G401 (cell line): ENCODE results near the gene RNF186. TPM values are rescaled to one million over a fixed set of nuclear protein-coding genes. Genes with fewer than 3 reads are reported as not detected.
"Not testable (repeated sequence)": the region's sequence is repeated elsewhere in the genome, so short reads cannot be mapped to it uniquely, and the experiment has no call there.

ENCODE experiments used
- DNase-seq: peaks from one replicate; pipeline ENCODE4 v3.0.0-alpha.2; 2015; ENCODE audit warnings: low spot score
- in situ Hi-C: cut with HindIII; loops from 2 replicates; pipeline ENCODE4 v1.10.0; 2016; ENCODE audit warnings: low sequenced_read_pairs, mixed read lengths
- total RNA-seq: library from RNA; depleted of rRNA; stranded (reverse); fragments of >200 nt; shearing (Covaris generic); gene quantifications from 2 replicates; pipeline ENCODE4 v1.2.3, GENCODE V29; 2014; rRNA removed

The RNF186 gene, protein sequence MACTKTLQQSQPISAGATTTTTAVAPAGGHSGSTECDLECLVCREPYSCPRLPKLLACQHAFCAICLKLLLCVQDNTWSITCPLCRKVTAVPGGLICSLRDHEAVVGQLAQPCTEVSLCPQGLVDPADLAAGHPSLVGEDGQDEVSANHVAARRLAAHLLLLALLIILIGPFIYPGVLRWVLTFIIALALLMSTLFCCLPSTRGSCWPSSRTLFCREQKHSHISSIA
- total RNA-seq = not detected in 2 replicates

DNA sequence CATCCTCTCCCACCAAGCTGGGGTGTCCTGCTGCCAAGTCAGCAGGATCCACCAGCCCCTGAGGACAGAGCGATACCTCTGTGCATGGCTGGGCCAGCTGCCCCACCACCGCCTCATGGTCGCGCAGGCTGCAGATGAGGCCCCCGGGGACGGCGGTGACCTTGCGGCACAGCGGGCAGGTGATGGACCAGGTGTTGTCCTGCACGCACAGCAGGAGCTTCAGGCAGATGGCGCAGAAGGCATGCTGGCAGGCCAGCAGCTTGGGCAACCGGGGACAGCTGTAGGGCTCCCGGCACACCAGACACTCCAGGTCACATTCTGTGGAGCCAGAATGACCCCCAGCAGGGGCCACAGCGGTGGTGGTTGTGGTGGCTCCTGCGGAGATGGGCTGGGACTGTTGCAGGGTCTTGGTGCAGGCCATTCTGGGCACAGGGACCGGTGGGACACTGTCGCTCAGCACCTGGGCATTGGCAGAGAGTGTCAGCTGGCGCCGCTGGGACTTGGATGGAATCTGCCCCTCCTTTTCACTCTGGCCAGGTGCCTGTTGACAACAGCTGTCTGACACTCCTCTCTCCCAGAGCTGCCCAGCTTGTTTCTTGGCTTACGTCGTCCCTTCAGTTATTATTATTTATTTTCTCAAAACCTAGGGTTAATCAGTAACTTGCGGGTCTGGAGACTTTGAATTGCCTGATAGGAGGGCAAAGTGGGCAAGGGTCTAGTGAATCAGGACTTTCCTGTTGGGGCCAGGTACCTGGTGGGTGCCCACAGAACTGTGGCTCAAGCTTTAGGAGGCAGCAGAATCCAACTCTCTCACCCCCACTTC is at the start of gene RNF186:
RNF186 (minus strand) TSS at position 603 of the 823 bp plus-strand sequence; CDS start at position 421, 182 bp downstream.
- in situ Hi-C loops = no loop called here

DNA sequence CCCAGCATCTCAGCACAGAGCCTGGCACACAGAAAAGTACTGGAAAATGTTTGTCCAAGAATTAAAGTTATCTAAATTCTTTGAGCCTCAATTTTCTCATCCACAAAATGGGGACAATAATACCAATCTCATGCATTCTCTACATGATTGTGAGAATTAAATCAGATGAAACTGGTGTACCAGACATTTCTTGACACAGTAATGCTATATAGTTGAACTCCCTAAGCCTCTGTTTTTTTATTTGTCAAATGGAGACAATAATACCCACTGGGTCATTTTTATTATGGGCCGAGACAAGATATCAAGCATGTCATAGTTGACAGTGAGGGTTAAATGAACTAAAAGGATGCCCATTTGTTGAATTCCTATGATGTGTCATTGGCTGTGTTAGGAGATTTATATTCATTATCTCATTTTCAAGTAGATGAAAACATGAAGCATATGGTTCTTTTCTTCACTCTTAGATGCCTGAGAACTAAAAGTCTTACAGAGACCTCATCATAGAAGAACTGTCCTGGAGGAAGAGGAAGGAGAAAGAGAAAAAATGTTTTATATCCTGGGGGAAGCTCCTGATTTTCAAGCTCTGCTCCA is 49.6 kb upstream of the RNF186 start:
- in situ Hi-C loops = no loop called here
- DNase-seq = no peak

More for the DNA sequence above, at the start of gene RNF186:
- no peak for DNase-seq

DNA sequence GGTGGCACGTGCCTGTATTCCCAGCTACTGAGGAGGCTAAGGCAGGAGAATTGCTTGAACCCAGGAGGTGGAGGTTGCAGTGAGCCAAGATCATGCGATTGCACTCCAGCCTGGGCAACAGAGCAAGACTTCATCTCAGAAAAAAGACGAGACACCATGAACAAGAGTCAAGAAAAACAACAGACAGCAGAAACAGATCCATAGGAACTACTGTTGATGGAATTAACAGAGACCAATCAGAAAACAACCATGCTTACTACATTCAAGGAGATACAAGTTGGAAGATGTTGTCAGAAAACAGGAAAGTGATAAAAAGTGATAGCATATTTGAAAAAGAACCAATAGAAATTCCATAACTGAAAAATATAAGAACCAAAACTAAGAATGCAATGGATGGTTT is 47.9 kb upstream of the RNF186 start:
- no peak for DNase-seq
- in situ Hi-C loops = no loop called here

DNA sequence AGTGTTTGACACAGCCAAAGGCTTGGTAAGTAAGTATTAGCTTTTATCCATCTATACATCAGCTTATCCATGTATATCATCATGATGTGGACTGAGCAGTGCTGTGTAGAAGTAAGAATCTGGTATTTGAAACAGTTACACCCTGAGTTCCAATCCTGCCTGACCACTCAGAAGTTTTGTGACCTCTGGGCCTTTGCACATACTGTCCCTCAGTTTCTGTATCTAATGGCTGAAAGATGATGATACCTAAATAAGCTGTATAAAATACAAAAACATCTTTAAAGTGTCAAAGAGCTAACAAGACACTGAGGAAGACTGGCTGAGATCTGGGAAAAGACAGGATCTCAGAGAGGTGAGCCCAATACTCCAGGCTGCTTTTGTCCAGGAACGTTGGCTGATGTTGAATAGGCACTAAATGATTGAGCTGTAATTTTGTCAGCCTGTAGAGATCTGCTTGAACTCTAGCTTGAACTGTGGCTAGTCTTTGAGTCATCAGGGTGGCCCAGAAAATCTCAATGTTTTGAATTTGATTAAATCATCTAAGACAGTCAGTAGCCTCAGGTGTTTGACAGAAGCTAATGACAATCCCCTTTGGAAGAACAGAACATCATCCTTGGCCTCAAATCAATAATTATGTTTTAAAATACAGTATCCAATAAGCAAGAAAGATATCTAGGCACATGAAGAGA is 46.9 kb upstream of the RNF186 start:
- DNase-seq = no peak
- in situ Hi-C loops = no loop called here

DNA sequence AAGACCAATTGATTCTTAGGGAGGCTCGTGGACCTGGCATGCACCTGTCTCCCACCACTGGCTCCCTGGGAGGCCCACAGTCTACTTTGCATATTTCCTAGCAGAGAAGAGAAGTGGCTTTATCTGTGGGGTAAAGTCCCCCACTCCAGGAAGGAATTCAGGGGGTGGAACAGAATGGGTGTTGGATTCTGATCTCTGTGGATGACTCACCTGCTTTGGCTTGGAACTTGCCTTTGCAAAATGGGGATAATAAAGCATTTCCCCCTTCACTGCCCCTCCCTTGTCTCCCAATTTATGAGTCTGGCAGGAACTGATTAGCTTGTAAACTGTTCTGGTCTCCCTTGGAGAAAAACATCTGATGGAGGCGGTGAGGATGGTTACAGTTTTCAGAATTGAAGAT is 46.0 kb upstream of the RNF186 start:
- in situ Hi-C loops = no loop called here
- no peak for DNase-seq

DNA sequence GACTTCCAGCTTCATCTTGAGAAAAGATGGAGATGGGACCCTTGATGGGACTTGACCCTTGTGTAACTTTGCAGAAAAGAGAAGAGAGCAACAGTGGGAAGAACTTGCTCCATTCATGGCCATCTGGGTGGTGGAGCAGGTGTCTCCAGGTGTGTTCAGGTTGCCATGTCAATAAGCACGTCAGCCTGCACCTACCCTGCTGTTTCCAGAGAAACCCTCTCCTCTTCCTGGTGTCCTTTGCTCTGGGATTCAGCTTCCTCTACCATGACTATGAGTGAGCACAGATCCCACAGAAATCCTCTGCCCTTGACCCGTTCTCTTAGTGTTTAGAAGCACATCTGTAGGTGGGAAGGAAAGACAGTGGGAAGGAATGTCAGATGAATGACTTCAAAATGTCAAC is 45.3 kb upstream of the RNF186 start:
- in situ Hi-C loops = no loop called here
- no peak for DNase-seq

DNA sequence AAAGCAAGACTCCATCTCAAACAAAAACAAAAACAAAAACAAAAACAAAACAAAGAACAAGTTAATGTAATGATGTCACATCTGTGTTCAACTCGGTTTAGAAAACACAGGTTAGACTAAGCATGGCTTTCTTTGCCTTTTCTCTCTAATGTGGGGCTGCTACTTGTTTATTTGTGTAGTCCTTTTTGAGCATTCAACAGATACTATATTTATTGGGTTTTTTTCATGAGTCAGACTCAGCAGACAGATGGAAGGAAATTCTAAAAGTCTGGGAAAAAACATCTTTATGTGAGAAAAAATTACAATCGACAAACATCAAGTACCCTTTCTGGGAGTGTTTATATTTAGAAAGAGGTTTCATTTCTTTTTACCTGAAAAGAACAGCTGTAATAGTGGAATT is 44.8 kb upstream of the RNF186 start:
- in situ Hi-C loops = no loop called here
- no peak for DNase-seq

DNA sequence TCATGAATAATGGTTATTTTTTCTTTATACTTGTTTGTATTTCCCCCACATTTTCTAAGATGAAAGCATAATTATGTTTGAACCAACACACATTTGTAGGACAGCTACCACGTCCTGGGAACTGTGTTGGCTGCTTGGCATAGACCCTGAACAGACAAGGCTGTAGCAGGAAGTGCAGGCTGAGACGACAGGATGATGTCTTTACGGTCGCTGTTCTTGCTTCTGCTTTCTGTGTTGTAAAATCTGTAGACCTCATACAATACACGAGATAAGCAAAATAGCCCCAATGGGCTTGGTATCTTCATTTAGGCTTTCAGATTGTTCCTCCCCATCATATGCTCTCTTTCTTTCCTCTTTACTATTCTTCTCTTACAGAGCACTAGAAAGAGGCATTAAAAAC is 43.8 kb upstream of the RNF186 start:
- in situ Hi-C loops = no loop called here
- no peak for DNase-seq

DNA sequence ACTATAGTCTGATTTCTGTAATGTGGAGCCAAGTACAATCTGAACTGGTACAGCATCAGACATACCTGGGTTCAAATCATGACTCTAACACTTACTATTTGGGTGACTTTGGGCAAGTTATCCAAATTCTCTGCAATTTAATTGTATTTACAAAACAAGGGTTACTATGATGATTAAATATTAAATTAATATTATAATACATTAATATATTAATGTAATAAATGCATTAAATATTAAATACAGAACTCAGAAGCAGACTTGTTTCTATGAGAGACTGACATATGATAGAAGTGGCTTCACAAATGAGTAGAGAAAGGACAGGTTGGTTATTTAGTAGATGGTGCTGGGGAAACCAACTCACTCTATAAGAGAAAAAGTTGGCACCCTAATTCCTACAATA is 39.8 kb upstream of the RNF186 start:
- in situ Hi-C loops = no loop called here
- no peak for DNase-seq

DNA sequence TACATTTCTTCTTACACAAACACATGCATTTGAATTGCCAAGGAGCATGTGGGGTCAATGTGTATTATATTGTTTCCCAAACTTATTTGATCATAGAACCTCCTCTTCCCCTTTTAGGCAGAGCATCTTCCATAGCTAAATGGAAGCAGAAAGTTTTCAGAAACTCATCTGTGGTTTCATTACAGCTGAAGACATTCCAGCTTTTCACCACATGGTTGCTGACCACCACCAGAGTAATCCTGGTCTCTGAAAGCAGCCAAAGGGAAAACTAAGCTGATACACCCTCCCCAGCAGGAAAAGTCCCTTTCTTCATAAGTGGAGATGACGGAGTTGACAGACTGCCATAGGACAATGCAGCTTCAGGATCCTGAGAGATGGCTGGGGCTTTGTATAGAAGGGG is 37.0 kb upstream of the RNF186 start:
- in situ Hi-C loops = no loop called here
- DNase-seq = no peak

DNA sequence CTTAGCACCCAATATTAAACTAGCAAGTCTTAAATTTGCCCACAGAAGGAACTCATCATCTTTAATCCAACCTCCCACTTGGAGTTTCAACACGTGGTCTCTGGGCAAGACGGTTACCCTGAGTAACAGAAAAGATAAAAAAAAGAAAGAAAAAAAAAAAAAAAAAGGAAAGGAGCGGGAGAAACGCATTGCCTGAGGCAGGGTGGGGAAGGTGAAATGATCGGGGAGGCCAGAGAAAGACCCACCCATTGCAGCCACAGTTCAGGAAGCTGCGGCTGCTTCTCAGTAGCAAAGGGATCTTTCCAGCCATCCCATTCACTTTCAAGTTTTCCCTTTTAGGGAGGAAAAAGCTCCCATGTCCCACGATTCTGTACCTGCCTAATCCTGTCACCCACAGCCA is 35.1 kb upstream of the RNF186 start:
- no peak for DNase-seq
- in situ Hi-C loops = no loop called here

DNA sequence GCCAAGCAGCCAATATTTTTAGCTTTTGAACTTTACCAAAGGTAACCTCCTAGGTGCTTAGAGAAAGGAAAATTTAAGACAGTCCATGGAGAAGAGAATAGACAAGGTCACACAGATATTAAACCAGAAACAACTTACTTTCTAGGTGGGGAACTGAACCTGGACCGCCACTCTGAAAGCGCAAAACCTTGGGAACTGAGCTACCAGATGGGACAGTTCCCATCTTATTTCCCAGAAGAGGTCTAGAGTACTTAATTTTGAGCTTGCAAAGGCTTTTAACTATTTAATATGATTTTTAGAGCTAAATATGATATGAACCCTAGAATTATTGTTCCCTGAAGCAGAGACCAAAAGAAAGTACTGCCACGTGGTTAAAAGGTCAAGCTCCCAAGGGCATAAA is 34.2 kb upstream of the RNF186 start:
- in situ Hi-C loops, DNase-seq: not testable (repeated sequence)

DNA sequence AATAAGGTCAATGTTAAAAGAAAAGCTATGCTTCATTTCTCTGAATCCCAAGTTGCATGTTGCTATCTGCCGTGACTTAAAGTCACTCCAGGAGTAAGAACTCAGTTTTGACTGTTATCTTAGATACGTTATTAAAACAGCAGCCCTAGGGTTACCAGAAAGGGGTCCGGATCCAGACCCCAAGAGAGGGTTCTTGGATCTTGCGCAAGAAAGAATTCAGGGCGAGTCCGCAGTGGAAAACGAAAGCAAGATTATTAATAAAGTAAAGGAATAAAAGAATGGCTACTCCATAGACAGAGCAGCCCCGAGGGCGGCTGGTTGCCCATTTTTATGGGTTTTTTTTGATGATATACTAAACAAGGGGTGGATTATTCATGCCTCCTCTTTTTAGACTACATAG is 32.3 kb upstream of the RNF186 start:
- in situ Hi-C loops, DNase-seq: not testable (repeated sequence)

DNA sequence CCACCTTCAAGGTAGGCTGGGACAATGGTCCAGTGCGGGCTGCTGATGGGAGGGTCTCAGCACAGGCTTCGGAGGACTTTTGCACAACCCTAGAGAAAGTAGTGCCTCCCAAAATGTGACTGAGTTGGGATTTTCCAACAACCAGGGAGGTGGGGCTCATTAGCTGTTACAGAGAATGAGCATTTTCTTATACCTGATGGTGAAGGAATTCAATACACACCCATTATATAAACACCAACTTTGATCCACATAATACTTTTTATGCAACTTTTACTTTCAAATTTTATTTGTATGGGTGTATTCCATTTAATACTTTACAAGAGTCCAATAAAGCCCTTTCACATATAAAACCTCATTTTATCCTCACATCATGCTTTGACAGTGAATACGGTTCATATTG is 31.3 kb upstream of the RNF186 start:
- in situ Hi-C loops = no loop called here
- no peak for DNase-seq

DNA sequence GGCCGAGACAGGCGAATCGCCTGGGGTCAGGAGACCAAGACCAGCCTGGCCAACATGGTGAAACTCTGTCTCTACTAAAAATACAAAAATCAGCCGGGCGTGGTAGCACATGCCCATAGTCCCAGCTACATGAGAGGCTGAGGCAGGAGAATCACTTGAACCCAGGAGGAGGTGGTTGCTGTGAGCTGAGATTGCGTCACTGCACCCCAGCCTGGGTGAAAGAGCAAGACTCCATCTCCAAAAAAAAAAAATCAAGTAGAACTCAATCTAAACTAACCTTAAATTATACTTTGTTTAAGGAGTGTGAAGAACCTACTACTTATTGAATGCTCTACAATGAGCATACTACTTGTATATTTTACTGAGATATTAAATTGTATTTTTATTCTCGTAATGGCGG is 30.5 kb upstream of the RNF186 start:
- in situ Hi-C loops = no loop called here

DNA sequence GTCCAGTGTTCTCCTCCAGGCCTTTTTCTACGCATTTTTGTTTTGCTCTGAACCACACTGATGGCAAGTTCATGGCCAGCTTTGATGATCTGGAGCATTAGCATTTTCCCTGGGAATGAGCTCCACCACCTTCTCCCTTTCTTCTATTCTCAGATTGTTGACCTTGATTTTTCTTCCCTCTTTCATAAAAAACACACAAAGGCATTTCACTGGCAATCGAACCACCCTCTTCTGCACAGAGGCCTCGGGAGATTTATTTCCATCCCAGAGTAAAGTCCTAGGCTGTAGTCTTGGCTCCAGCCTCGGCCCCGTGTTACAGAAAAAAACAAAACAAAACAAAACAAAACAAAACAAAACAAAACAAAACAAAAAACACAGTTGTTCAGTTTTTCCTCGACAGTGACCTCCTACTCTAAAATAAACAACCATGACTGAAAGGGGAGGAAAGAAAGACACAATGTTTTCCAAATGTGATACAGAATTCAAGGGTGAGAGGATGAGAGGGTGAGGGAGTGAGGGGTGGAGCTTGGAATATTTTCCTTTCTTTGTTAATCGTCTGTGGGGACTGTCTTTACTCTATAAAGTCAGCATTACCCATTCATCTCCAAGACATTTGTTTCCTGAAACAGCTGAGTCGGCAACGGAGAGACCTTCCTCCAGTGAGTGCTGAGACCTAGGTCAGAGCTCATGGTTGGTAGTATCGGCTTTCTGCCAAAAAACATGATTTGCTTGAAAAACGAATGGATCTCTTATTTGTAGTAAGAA is 29.8 kb upstream of the RNF186 start:
- DNase-seq = no peak
- in situ Hi-C loops = no loop called here

More for the DNA sequence above, 30.5 kb upstream of the RNF186 start:
- no peak for DNase-seq

DNA sequence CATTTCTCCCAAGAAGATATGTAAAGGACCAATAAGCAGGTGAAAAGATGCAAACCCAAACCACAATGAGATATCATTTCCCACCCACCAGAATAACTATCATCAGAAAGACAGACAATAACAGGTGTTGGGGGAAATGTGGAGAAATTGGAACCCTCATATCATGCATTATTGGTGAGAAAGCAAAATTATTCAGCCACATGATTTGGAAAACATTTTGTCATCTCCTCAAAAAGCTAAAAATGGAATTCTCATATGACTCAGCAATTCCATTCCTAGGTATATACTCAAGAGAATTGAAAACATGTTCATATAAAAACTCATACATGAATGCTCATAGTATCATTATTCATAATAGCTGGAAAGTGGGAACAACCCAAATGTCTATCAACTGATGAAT is 25.1 kb upstream of the RNF186 start:
- in situ Hi-C loops = no loop called here

DNA sequence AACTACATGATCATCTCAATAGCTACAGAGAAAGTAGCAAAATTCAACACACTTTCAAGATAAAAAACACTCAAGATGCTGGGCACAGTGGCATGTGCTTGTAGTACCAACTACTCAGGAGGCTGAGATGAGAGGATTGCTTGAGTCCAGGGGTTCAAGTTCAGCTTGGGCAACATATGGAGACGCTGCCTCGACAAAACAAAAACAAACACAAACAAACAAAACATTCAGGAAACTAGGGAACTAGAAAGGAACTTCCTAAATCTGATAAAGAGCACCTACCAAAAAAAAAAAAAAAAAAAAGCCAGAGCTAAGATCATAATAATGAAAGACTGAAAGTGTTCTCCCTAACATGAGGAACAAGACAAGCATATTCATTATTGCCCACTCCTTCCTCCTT is 22.8 kb upstream of the RNF186 start:
- no peak for DNase-seq
- in situ Hi-C loops = no loop called here

More for the DNA sequence above, 25.1 kb upstream of the RNF186 start:
- DNase-seq = no peak

DNA sequence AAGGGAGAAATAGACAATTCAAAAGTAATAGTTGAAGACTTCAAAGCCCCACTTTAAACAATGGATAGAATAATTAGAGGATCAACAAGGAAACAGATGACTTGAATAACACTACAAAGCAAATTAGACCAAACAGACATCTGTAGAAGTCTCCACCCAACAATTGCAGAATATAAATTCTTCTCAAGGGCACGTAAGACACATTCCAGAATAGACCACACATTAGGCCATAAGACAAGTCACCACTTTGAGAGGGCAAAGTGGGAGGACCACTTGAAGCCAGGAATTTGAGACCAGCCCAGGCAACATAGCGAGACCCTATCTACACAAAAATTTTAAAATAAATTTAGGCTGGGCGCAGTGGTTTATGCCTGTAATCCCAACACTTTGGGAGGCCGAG is 20.5 kb upstream of the RNF186 start:
- in situ Hi-C loops = no loop called here
- DNase-seq = no peak
